ENCODE data around the gene PPP1R13L.
"Not testable (repeated sequence)": the region's sequence is repeated elsewhere in the genome, so short reads cannot be mapped to it uniquely, and the experiment has no call there.

PPP1R13L gene

DNA sequence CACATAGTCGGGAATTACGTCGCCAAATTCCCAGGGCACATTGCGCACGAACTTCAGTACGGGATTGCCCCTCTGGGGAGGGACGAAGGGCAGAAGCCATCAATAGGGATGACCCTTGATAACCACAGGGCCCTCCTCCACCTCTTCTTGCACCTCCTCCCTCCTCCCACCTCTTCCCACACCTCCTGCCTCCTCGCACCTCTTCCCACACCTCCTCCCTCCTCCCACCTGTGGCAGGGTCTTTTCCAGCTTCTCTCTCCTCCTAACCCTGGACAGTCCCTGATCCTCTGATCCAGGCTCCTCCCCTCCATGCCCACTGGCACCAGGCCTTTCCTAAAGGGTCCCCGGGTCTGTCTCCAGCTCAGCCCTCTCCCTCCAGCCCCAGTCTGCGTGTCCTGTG, 15.5 kb upstream of the PPP1R13L start:
- FAIRE-seq: no peak
- no peak for DNase-seq (ENCODE audit: insufficient read length, low spot score)
- TF ChIP-seq, protein P1, sequence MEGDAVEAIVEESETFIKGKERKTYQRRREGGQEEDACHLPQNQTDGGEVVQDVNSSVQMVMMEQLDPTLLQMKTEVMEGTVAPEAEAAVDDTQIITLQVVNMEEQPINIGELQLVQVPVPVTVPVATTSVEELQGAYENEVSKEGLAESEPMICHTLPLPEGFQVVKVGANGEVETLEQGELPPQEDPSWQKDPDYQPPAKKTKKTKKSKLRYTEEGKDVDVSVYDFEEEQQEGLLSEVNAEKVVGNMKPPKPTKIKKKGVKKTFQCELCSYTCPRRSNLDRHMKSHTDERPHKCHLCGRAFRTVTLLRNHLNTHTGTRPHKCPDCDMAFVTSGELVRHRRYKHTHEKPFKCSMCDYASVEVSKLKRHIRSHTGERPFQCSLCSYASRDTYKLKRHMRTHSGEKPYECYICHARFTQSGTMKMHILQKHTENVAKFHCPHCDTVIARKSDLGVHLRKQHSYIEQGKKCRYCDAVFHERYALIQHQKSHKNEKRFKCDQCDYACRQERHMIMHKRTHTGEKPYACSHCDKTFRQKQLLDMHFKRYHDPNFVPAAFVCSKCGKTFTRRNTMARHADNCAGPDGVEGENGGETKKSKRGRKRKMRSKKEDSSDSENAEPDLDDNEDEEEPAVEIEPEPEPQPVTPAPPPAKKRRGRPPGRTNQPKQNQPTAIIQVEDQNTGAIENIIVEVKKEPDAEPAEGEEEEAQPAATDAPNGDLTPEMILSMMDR (IDR thresholded peaks at IDR 0.05; ENCODE audit: insufficient read depth, missing control alignments): no peak

DNA sequence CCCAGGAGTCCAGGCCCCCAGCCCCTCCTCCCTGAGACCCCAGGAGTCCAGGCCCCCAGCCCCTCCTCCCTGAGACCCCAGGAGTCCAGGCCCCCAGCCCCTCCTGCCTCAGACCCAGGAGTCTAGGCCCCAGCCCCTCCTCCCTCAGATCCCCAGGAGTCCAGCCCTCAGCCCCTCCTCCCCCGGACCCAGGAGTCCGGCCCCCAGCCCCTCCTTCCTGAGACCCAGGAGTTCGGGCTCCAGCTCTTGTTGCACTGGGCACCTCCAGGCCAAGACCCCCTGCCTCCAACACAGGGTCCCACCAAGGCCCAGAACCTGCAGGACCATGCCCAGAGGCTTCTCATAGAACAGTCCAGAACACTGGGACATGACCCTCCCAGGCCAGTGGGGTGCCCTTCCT, 15.0 kb upstream of the PPP1R13L start:
- no peak for FAIRE-seq
- TF ChIP-seq, protein P1 (IDR thresholded peaks at IDR 0.05; ENCODE audit: insufficient read depth, missing control alignments): no peak
- no peak for DNase-seq (ENCODE audit: insufficient read length, low spot score)

DNA sequence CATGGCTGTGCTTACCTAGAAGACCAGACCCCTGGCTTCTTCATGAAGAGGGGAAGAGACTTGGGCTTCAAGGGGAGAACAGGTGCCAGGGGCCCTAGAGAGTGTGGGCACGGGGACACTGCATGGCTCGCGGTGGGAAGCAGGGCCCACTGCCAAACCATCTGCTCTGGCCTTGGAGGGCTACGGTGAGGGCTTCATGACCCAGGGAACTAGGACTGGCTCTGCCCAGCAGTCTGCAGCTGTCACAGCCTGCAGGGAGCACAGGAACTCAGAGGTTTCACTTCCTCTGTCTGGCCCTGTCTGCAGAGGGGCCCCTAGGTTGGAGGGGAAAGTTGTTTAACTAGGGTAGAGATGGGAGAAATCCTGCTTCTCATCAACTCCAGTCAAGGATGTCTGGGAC, 14.5 kb upstream of the PPP1R13L start:
- FAIRE-seq (no peak), DNase-seq (ENCODE audit: insufficient read length, low spot score) (no peak)
- TF ChIP-seq, protein P1 (IDR thresholded peaks at IDR 0.05; ENCODE audit: insufficient read depth, missing control alignments): no peak

DNA sequence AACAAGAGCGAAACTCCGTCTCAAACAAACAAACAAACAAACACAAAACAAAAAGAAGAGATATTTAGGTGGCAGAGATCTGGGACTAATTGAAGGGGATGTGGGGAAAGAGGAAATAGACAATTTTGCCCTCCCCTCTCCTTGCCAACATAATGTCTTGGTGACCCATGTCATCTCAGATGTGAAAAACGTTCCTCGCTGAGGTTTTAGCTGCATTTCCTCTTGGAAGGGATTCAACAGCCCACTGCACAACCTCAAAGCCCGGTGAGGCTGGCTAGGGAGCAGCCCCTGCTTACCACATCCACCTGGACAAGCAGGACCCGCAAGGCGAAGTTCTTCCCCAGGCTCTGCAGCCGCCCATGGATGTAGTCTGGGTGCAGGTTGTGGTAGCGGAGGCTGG, 13.9 kb upstream of the PPP1R13L start:
- FAIRE-seq: no peak
- TF ChIP-seq, protein P1 (IDR thresholded peaks at IDR 0.05; ENCODE audit: insufficient read depth, missing control alignments): no peak

DNA sequence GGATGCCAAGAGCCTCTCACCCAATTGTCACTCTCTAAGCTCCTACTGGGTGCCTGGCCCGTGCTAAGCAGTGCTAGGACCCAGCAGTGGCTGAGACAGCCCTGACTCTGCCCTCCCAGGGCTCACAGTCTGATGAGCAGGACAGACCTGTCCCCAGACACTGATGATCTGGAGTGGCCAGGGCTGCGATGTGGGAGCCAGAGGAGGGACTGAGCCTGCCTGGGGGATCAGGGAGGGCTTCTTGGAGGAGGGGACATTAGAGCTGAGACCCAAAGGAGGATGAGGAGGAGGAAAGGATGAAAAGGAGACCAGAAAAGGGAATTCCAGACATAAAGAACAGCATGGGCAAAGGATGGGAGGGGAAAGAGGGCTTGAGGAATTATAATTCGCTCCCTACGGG, 12.3 kb upstream of the PPP1R13L start:
- TF ChIP-seq, protein P1 (IDR thresholded peaks at IDR 0.05; ENCODE audit: insufficient read depth, missing control alignments): no peak
- no peak for FAIRE-seq
- no peak for DNase-seq (ENCODE audit: insufficient read length, low spot score)

More for the DNA sequence above, 13.9 kb upstream of the PPP1R13L start:
- no peak for DNase-seq (ENCODE audit: insufficient read length, low spot score)

DNA sequence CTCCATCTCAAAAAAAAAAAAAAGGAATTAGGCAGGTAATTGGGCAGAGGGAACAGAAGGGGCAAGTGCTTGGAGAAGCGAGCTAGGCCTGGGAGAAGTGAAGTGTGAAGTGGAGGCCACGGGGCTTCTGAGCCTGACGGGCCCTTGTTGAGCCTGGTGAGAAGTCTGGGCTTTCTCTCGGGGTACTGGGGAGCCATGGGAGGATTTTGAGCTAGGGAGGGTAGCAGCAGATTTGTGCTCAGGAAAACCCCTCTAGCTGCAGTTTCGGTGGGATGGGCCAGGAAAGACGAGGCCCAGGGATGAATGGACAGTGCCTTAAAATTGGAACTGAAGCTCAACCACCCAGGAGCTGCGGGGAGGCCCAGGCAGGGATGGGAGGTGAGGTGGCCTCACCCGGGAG, 9.6 kb upstream of the PPP1R13L start:
- DNase-seq (ENCODE audit: insufficient read length, low spot score) (no peak), FAIRE-seq (no peak)
- TF ChIP-seq, protein P1 (IDR thresholded peaks at IDR 0.05; ENCODE audit: insufficient read depth, missing control alignments): no peak

DNA sequence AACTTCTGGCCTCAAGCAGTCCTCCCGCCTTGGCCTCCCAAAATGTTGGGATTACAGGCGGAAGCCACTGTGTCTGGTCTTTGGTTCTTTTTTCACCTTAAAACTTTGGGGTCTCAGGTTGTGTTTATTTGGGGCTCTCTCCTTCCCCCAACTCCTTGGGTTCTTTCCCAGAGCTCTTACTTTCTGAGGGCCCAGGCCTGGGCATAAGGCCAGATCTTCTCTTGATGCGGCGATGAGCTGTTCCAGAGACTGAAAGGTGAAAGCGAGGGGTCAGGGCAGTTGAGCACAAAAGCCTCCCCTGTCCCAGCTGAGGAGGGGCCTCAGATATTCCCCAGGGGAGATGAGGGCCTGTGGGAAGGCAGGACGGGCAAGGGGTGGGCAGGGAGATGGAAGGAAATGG, 8.6 kb upstream of the PPP1R13L start:
- TF ChIP-seq, protein P1 (IDR thresholded peaks at IDR 0.05; ENCODE audit: insufficient read depth, missing control alignments): no peak
- DNase-seq (ENCODE audit: insufficient read length, low spot score) (no peak), FAIRE-seq (no peak)

DNA sequence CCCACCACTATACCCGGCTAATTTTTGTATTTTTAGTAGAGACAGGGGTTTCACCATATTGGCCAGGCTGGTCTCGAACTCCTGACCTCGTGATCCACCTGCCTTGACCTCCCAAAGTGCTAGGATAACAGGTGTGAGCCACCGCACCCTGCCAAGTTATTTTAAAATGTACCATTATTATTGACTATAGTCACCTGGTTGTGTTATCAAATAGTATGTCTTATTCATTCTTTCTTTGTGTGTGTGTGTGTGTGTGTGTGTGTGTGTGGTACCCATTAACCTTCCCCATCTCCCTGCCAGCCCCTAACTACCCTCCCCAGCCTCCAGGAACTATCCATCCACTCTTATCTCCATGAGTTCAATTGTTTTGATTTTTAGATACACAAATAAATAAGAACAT, 5.5 kb upstream of the PPP1R13L start:
- not testable (repeated sequence) for FAIRE-seq; DNase-seq (ENCODE audit: insufficient read length, low spot score)

Data from D721Med (cell line).